Prostate gland (tissue), 2 donors: ENCODE measurements around the gene SPRR4. TPM values are rescaled to one million over a fixed set of nuclear protein-coding genes. Genes with fewer than 3 reads are reported as not detected.

ENCODE experiments used
- DNase-seq: peaks from one replicate; pipeline ENCODE4 v3.0.0-alpha.2; 2019; ENCODE audit warnings: low spot score
- H3K27ac ChIP-seq, 2 donors: fragments of 200-600 bp; sonication (generic); 2 replicates each; pipeline ENCODE4 v1.5.1; 2017 to 2019
- H3K27me3 ChIP-seq: fragments of 200-600 bp; sonication (generic); replicated peaks from 2 replicates; pipeline ENCODE4 v1.5.1; 2019; ENCODE audit not compliant: insufficient read depth
- H3K36me3 ChIP-seq, 2 donors: fragments of 200-600 bp; sonication (generic); 1 replicate in 1 of 2; 2 replicates in 1 of 2; pipeline versions ENCODE4 v1.5.1 to v1.8.1; 2017 to 2019
- H3K4me1 ChIP-seq: fragments of 200-600 bp; sonication (generic); replicated peaks from 2 replicates; pipeline ENCODE4 v1.5.1; 2019
- H3K4me3 ChIP-seq, 2 donors: fragments of 200-600 bp; sonication (generic); 2 replicates each; pipeline ENCODE4 v1.5.1; 2017 to 2019
- H3K9me3 ChIP-seq: fragments of 200-600 bp; sonication (generic); 2 replicates; pipeline ENCODE4 v1.5.1; 2017
- POLR2A ChIP-seq: fragments of 450-650 bp; IDR thresholded peaks from one replicate; pipeline ENCODE4 v1.6.1; 2016; ENCODE audit warnings: antibody characterized with exemption, mild to moderate bottlenecking
- POLR2AphosphoS5 ChIP-seq: sonication (generic); formaldehyde crosslinking; IDR thresholded peaks from one replicate; pipeline ENCODE4 v1.6.1; 2017; ENCODE audit warnings: antibody characterized with exemption
- WGBS: methylation state at CpG from one replicate; pipeline ENCODE4 v1.1.5; 2018; 5-methylcytosine and 5-hydroxymethylcytosine counted together
- intact Hi-C: fragments of 100-400 bp; cut with DNase I; formaldehyde crosslinking; loops from one replicate; pipeline ENCODE4 v1.14.2; 2022
- total RNA-seq, 2 donors: library from RNA; depleted of rRNA; stranded (reverse); fragments of >200 nt; gene quantifications; one replicate each; pipeline ENCODE4 v1.1.0, GENCODE V29; 2016
- TF ChIP-seq, protein P1 (sequence below), 4 experiments: fragments of 200-600 bp in 2 of 4; fragments of 450-650 bp in 2 of 4; sonication (generic) in 2 of 4; IDR thresholded peaks; 1 replicate in 3 of 4; 2 replicates in 1 of 4; pipeline ENCODE4 v1.5.1; 2016 to 2019; ENCODE audit warnings: antibody characterized with exemption in 4 of 4, mild to moderate bottlenecking in 2 of 4, moderate library complexity in 2 of 4

SPRR4 gene
- total RNA-seq, 2 donors from 2014 or later, result not detected

DNA sequence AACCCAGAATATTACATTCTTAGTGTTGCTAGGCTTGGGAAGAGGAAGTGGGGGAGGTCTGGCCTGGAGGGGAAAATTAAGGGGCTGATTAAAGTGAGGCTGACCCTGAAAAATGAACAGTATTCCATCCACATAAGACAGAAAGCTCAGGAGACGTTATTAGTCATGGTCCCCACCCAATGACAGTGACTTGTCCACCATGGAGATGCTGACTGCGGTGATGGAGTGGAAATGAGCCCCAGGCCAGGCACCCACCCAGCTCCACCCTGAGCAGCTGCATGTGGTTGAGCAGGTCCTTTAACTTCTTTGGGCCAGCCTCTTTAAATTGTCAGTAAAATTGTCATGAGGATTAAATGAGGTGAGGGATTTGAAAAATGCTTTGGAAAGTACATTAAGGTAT is 1.4 kb upstream of the SPRR4 start:
- Histone ChIP-seq H3K4me1 (no peaks in the 10 kb centered on the region), H3K4me3 (no peak overlapping the region), H3K9me3 (no peaks in the 10 kb centered on the region), H3K36me3 (no peaks in the 10 kb centered on the region), H3K27me3 (peaks cover 2% of the 10 kb centered on the region), H3K27ac (no peak overlapping the region)
- no peak for DNase-seq
- intact Hi-C loops, result no loop called here
- TF ChIP-seq, protein P1, sequence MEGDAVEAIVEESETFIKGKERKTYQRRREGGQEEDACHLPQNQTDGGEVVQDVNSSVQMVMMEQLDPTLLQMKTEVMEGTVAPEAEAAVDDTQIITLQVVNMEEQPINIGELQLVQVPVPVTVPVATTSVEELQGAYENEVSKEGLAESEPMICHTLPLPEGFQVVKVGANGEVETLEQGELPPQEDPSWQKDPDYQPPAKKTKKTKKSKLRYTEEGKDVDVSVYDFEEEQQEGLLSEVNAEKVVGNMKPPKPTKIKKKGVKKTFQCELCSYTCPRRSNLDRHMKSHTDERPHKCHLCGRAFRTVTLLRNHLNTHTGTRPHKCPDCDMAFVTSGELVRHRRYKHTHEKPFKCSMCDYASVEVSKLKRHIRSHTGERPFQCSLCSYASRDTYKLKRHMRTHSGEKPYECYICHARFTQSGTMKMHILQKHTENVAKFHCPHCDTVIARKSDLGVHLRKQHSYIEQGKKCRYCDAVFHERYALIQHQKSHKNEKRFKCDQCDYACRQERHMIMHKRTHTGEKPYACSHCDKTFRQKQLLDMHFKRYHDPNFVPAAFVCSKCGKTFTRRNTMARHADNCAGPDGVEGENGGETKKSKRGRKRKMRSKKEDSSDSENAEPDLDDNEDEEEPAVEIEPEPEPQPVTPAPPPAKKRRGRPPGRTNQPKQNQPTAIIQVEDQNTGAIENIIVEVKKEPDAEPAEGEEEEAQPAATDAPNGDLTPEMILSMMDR (IDR thresholded peaks at IDR 0.05), result no peak
- TF ChIP-seq POLR2AphosphoS5, result no peak
- no peak for TF ChIP-seq POLR2A
- WGBS, result 78% methylated on average over 2 of the region's 2 CpGs

DNA sequence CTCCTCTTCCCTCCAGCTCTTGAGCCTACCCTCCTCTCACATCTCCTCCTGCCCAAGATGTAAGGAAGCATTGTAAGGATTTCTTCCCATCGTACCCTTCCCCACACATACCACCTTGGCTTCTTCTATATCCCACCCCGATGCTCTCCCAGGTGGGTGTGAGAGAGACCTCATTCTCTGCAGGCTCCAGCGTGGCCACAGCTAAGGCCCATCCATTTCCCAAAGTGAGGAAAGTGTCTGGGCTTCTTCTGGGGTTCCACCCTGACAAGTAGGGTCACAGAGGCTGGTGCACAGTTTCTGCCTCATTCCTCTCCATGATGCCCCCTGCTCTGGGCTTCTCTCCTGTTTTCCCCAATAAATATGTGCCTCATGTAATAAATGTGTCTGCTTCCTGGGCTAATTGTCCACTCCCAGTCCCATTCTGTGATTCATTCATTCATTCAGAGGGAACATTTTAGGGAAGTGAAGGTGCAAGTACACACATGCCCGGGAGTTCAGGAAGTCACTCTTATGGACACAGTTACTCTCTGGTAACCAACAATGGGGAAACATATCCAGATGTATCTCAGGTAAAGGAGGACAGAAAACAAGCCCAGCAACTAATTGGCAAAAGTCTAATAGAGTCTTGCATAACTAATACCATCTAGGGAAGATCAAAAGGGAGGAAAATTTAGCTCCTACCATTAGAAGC is 1.9 kb downstream of the SPRR4 start:
- no peak overlapping the region for H3K27ac ChIP-seq
- peaks cover 2% of the 10 kb centered on the region for H3K27me3 ChIP-seq
- H3K36me3 ChIP-seq, result no peaks in the 10 kb centered on the region
- WGBS, result 84% methylated on average over 4 of the region's 4 CpGs
- TF ChIP-seq POLR2AphosphoS5 (no peak), POLR2A (no peak)
- TF ChIP-seq, protein P1 (IDR thresholded peaks at IDR 0.05), result no peak
- H3K4me3 ChIP-seq, result no peak overlapping the region
- no peaks in the 10 kb centered on the region for H3K4me1 ChIP-seq
- intact Hi-C loops, result no loop called here
- no peaks in the 10 kb centered on the region for H3K9me3 ChIP-seq
- DNase-seq, result no peak

- Histone ChIP-seq H3K4me3 (no peak overlapping the region), H3K9me3 (no peaks in the 10 kb centered on the region), H3K27ac (no peak overlapping the region), H3K36me3 (no peaks in the 10 kb centered on the region), H3K4me1 (no peaks in the 10 kb centered on the region), H3K27me3 (no peaks in the 10 kb centered on the region)
- 67% methylated on average over 1 of the region's 1 CpG for WGBS
- no peak for TF ChIP-seq POLR2A
- TF ChIP-seq, protein P1 (IDR thresholded peaks at IDR 0.05), result no peak
- TF ChIP-seq POLR2AphosphoS5, result no peak
- no peak for DNase-seq
- intact Hi-C loops, result no loop called here
These were observed 6.2 kb downstream of the SPRR4 start for GRCh38 chr1:152976688-152977087.

DNA sequence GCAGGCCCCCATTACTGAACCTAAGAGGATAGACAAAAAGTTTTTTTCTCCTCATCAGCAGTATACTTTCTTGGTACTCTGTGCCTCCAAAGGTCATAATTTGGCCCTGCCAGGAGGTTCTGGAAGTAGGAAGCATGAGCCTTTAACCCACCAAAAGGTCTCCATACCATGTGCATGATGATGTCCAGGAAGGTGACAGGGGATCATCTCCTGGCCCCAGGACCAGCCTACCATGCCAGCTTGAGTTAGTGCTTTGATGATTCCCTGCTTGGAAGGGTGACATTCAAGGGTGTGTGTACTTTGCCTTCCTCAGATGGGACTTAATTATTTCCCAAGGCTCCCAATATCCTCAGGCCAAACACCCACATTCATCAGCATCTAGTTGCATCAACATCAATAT is 7.2 kb downstream of the SPRR4 start:
- DNase-seq, result no peak
- Histone ChIP-seq H3K4me3 (no peak overlapping the region), H3K27me3 (no peaks in the 10 kb centered on the region), H3K9me3 (no peaks in the 10 kb centered on the region), H3K36me3 (no peaks in the 10 kb centered on the region), H3K4me1 (no peaks in the 10 kb centered on the region), H3K27ac (no peak overlapping the region)
- intact Hi-C loops, result no loop called here
- TF ChIP-seq, protein P1 (IDR thresholded peaks at IDR 0.05), result no peak
- TF ChIP-seq POLR2AphosphoS5 (no peak), POLR2A (no peak)

DNA sequence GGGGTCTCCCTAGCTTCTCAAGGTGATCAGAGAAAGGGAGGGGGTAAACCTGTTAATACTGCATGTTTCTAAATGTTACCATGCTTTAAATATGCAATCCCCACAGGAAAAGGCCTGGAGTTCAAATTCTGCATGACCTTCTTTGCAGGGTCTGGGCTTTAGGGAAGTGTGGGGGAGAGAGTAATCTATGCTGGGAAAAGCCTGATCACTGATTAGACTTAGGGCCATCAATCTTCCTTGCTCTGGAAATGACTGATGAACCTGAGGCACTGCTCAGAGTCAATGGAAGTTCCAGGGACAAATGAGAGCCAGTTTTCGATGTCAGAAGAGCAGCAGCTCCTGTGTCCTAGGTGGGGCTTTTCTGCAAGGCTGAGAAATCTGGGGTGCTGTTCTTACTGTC is 10.2 kb downstream of the SPRR4 start:
- WGBS, result 100% methylated on average over 1 of the region's 1 CpG
- no peaks in the 10 kb centered on the region for H3K36me3 ChIP-seq
- intact Hi-C loops, result no loop called here
- DNase-seq, result no peak
- no peak for TF ChIP-seq POLR2AphosphoS5
- TF ChIP-seq, protein P1 (IDR thresholded peaks at IDR 0.05), result no peak
- no peak for TF ChIP-seq POLR2A
- H3K4me3 ChIP-seq, result no peak overlapping the region
- H3K4me1 ChIP-seq, result no peaks in the 10 kb centered on the region
- H3K27me3 ChIP-seq, result no peaks in the 10 kb centered on the region
- no peaks in the 10 kb centered on the region for H3K9me3 ChIP-seq
- no peak overlapping the region for H3K27ac ChIP-seq
